Panc1 (cell line): ENCODE measurements around the gene ONECUT3. TPM values are rescaled to one million over a fixed set of nuclear protein-coding genes. Genes with fewer than 3 reads are reported as not detected.
A peak's percentile ranks its signal among the peaks of the same experiment; 100 is the strongest.

Source experiments
- ATAC-seq: fragments of 200-7000 bp; cut with Tn5 transposase; 2 replicates; pipeline ENCODE4 v1.9.1; 2020; ENCODE audit warnings: mild to moderate bottlenecking, moderate library complexity
- BruUV-seq: library from RNA; stranded (reverse); fragments of 400-500 nt; replicated peaks from 2 replicates; lab custom pipeline; 2021; lab: Mats Ljungman, UMichigan
- CTCF ChIA-PET: fragments of 300-600 bp; sonication (Branson Sonifier 250); formaldehyde crosslinking; loops from one replicate; lab custom pipeline; 2022; ENCODE audit warnings: antibody characterized with exemption; lab: Charles Lee
- POLR2A ChIA-PET: fragments of 300-600 bp; sonication (Branson Sonifier 250); formaldehyde crosslinking; loops from one replicate; lab custom pipeline; 2022; ENCODE audit warnings: antibody characterized with exemption; lab: Charles Lee
- DNase-seq: peaks from one replicate; pipeline ENCODE4 v3.0.0-alpha.2; 2010; ENCODE audit warnings: low read depth, low spot score
- H3K27ac ChIP-seq: 2 replicates; pipeline ENCODE4 v1.5.1; 2011; ENCODE audit warnings: mild to moderate bottlenecking, low read length, inconsistent platforms
- H3K27me3 ChIP-seq: fragments of 200-500 bp; sonication (Bioruptor generic); 2 replicates; pipeline ENCODE4 v1.6.0; 2014; ENCODE audit warnings: low read length, inconsistent platforms; ENCODE audit not compliant: control insufficient read depth, insufficient read depth
- H3K36me3 ChIP-seq: fragments of 200-500 bp; sonication (Bioruptor generic); 2 replicates; pipeline ENCODE4 v1.5.1; 2014; ENCODE audit warnings: inconsistent platforms, mild to moderate bottlenecking, low read length, moderate library complexity; ENCODE audit not compliant: control insufficient read depth, insufficient read depth
- H3K4me1 ChIP-seq: 2 replicates; pipeline ENCODE4 v1.5.1; 2011; ENCODE audit warnings: inconsistent platforms, mild to moderate bottlenecking, low read length, moderate library complexity; ENCODE audit not compliant: control insufficient read depth, insufficient read depth
- H3K4me3 ChIP-seq, 2 experiments: 2 replicates each; pipeline ENCODE4 v1.5.1; 2011 to 2012; ENCODE audit warnings: low read depth in 2 of 2, low read length in 2 of 2, mild to moderate bottlenecking in 2 of 2, inconsistent platforms in 1 of 2, moderate library complexity in 1 of 2
- H3K9me3 ChIP-seq: fragments of 200-500 bp; sonication (Bioruptor generic); 2 replicates; pipeline ENCODE4 v1.5.1; 2014; ENCODE audit warnings: low read depth, mild to moderate bottlenecking, inconsistent platforms, low read length, moderate library complexity; ENCODE audit not compliant: control insufficient read depth, insufficient read depth
- CTCF ChIP-seq: fragments of 450-650 bp; IDR thresholded peaks from 2 replicates; pipeline ENCODE4 v1.5.1; 2017; ENCODE audit warnings: mild to moderate bottlenecking
- POLR2AphosphoS5 ChIP-seq: IDR thresholded peaks from 2 replicates; pipeline ENCODE4 v1.6.1; 2012; ENCODE audit warnings: mild to moderate bottlenecking, low read depth, low read length, moderate library complexity
- REST ChIP-seq, 2 experiments: IDR thresholded peaks; 2 replicates each; pipeline ENCODE4 v1.6.1; 2011 to 2012; ENCODE audit warnings: low read depth in 2 of 2, control low read depth in 1 of 2, low read length in 1 of 2, mild to moderate bottlenecking in 1 of 2, moderate library complexity in 1 of 2; ENCODE audit not compliant: insufficient read depth in 1 of 2
- SIN3A ChIP-seq: IDR thresholded peaks from 2 replicates; pipeline ENCODE4 v1.6.1; 2012; ENCODE audit warnings: low read depth, mild to moderate bottlenecking, low read length, moderate library complexity, borderline replicate concordance; ENCODE audit not compliant: insufficient read depth
- TCF7L2 ChIP-seq: IDR thresholded peaks from 2 replicates; pipeline ENCODE4 v1.6.1; 2011; ENCODE audit warnings: mild to moderate bottlenecking, low read depth, low read length, inconsistent platforms
- in situ Hi-C: cut with HindIII; loops from 2 replicates; pipeline ENCODE4 v1.10.0; 2016; ENCODE audit warnings: low sequenced_read_pairs, low pct_unique_long_range_greater_than_20kb
- intact Hi-C: fragments of 100-400 bp; cut with micrococcal nuclease; formaldehyde crosslinking; loops from one replicate; pipeline ENCODE4 v1.10.0; 2022; ENCODE audit not compliant: unreplicated experiment
- total RNA-seq: library from RNA; stranded (reverse); gene quantifications from one replicate; pipeline ENCODE4 v1.2.1, GENCODE V29; 2021; ENCODE audit not compliant: unreplicated experiment

ONECUT3 gene
- total RNA-seq, 1 experiment from 2014 or later, result 16.5 TPM

- TF ChIP-seq REST (IDR thresholded peaks at IDR 0.05; ENCODE audit: insufficient read depth in 1 of 2, low read depth in 2 of 2, low read length in 1 of 2) (no peak), SIN3A (no peak), CTCF (no peak), TCF7L2 (no peak), POLR2AphosphoS5 (no peak)
- Histone ChIP-seq H3K36me3 (no peaks in the 10 kb centered on the region; the same call in 1 of the 2 replicates), H3K4me3 (peak overlapping the region; percentile 37 to 49), H3K27ac (peak overlapping the region; percentile 90), H3K4me1 (peaks cover 40% of the 10 kb centered on the region), H3K9me3 (no peaks in the 10 kb centered on the region), H3K27me3 (no peaks in the 10 kb centered on the region)
- POLR2A ChIA-PET, result interaction anchor here (0.5 kb wide), 1 partner anchor 29 kb away, joined by 5 read pairs; no protein-coding TSS in a partner anchor
- CTCF ChIA-PET, result no interaction called here
- BruUV-seq, result no TSS peak
- intact Hi-C loops (loop anchor here (10.0 kb wide), 1 partner anchor 76 kb away; no protein-coding TSS in a partner anchor), in situ Hi-C loops (no loop called here)
- ATAC-seq (no peak), DNase-seq (no peak)
These were observed 2.8 kb upstream of the ONECUT3 start for GRCh38 chr19:1750343-1751021.

- ATAC-seq (no peak), DNase-seq (no peak)
- H3K27ac ChIP-seq, result peak overlapping the region; percentile 90
- no peaks in the 10 kb centered on the region for H3K9me3 ChIP-seq
- BruUV-seq, result no TSS peak
- peak overlapping the region in 1 of 2 experiments; percentile 23; a peak in 2 of 4 replicates for H3K4me3 ChIP-seq
- H3K27me3 ChIP-seq, result no peaks in the 10 kb centered on the region
- TF ChIP-seq SIN3A, result no peak
- no peak for TF ChIP-seq REST (IDR thresholded peaks at IDR 0.05; ENCODE audit: insufficient read depth in 1 of 2, low read depth in 2 of 2, low read length in 1 of 2)
- TF ChIP-seq POLR2AphosphoS5, result no peak
- TF ChIP-seq TCF7L2, result no peak
- TF ChIP-seq CTCF, result no peak
- in situ Hi-C loops (no loop called here), intact Hi-C loops (loop anchor here (10.0 kb wide), 1 partner anchor 77 kb away; no protein-coding TSS in a partner anchor)
- H3K36me3 ChIP-seq, result no peaks in the 10 kb centered on the region; the same call in 1 of the 2 replicates
- ChIA-PET POLR2A (interaction anchor here (0.5 kb wide), 1 partner anchor 28 kb away, joined by 5 read pairs; no protein-coding TSS in a partner anchor), CTCF (no interaction called here)
- peaks cover 35% of the 10 kb centered on the region for H3K4me1 ChIP-seq
These were observed 1.8 kb upstream of the ONECUT3 start for GRCh38 chr19:1751367-1752008.
